ENCODE measurements around the gene RPL31. TPM values are rescaled to one million over a fixed set of nuclear protein-coding genes. Genes with fewer than 3 reads are reported as not detected.

Gene RPL31
- total RNA-seq, 2 donors from 2014 or later: 316 to 425 TPM

GRCh38 chr2:100956081-100956480 is 46.0 kb upstream of the RPL31 start:
- no peaks in the 10 kb centered on the region for H3K36me3 ChIP-seq (replicated peaks in 1 of 2; ENCODE audit: insufficient read depth in 1 of 2, low read depth in 2 of 2)
- no peak overlapping the region for H3K4me3 ChIP-seq
- DNase-seq (no peak), ATAC-seq (no peak)
- TF ChIP-seq, protein P1, sequence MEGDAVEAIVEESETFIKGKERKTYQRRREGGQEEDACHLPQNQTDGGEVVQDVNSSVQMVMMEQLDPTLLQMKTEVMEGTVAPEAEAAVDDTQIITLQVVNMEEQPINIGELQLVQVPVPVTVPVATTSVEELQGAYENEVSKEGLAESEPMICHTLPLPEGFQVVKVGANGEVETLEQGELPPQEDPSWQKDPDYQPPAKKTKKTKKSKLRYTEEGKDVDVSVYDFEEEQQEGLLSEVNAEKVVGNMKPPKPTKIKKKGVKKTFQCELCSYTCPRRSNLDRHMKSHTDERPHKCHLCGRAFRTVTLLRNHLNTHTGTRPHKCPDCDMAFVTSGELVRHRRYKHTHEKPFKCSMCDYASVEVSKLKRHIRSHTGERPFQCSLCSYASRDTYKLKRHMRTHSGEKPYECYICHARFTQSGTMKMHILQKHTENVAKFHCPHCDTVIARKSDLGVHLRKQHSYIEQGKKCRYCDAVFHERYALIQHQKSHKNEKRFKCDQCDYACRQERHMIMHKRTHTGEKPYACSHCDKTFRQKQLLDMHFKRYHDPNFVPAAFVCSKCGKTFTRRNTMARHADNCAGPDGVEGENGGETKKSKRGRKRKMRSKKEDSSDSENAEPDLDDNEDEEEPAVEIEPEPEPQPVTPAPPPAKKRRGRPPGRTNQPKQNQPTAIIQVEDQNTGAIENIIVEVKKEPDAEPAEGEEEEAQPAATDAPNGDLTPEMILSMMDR (IDR thresholded peaks at IDR 0.05): no peak
- TF ChIP-seq POLR2A (IDR thresholded peaks at IDR 0.05): no peak
- WGBS, 2 donors: 95 to 100% methylated on average over 4 to 5 of the region's 5 CpGs
- H3K27me3 ChIP-seq: no peaks in the 10 kb centered on the region
- no peak overlapping the region for H3K27ac ChIP-seq
- intact Hi-C loops (cut with DNase I): no loop called here
- H3K4me1 ChIP-seq: peaks cover 21% of the 10 kb centered on the region
- no peaks in the 10 kb centered on the region for H3K9me3 ChIP-seq

DNA sequence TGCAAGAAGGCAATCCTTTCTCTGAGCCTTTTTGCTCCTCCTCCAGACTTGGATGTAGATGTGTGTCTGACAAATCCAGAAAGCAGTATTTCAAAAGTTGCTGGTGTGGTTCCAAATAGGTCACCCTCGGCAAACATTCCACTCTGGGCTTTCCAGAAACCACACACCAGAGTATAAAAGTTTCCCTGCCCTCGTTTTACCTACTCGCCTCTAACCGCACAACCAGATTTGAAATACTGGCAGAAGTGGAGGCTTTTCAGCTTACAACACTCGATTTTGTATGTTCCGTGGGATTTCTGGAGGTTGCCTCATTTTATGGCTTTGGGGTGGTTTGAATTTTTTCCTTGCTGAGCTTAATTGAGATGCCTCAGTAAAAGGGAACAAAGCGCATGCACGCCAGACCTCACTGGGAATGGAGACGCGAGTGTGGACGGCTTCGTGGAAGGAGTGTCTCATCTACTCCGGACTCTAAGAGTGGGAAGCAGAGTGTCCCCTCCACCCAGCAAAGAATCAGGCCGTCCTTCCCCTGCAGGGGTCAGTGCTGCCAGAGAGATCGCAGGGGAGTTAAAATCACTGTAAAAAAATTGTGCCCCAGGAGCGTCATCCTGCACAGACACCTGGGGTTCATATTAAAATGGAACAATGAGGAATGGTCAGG is 44.0 kb upstream of the RPL31 start:
- TF ChIP-seq, protein P1 (IDR thresholded peaks at IDR 0.05): no peak
- Histone ChIP-seq H3K4me3 (no peak overlapping the region), H3K27ac (peak overlapping the region; percentile 5 to 49 (median 20)), H3K27me3 (no peaks in the 10 kb centered on the region), H3K9me3 (no peaks in the 10 kb centered on the region), H3K4me1 (peaks cover 21% of the 10 kb centered on the region), H3K36me3 (replicated peaks in 1 of 2; ENCODE audit: insufficient read depth in 1 of 2, low read depth in 2 of 2) (no peaks in the 10 kb centered on the region)
- 45 to 55% methylated on average over 16 of the region's 16 CpGs for WGBS, 2 donors
- DNase-seq: peak; percentile 48 to 73 (median 64)
- peak; percentile 76 for ATAC-seq
- intact Hi-C loops (cut with DNase I): no loop called here

DNA sequence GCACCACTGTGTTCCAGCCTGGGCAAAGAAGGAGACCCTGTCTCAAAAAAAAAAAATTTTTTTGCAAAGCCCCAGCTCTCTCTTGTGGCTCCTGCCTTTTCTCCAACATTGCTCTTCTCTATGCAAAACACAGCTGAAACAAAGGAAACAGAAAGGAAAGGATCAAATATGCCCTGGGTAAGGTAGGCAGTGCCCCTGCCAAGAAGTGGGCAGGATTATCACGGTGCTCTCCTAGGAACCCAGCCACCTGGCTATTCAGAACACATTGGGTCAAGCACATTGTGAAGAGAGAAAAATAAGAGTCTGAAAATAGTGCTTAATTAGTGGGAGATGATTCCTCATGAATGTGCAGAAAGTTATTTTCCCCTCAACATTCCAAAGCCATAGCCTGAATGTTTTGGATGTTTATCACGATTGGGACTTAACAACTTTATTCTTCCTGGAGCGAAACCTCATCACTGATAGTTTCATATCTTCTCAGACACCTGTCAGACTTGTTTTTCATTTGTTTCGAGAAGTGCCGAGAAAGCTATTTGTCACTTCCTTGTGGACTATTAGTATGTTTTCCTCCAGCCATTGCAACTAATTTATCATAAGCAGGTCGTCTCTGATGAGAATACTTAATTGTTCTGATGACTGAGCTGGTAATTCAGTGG is 42.7 kb upstream of the RPL31 start:
- Histone ChIP-seq H3K9me3 (no peaks in the 10 kb centered on the region), H3K27ac (peak overlapping the region in 2 of 4 donors; percentile 22 to 32), H3K4me1 (peaks cover 21% of the 10 kb centered on the region), H3K27me3 (no peaks in the 10 kb centered on the region), H3K36me3 (replicated peaks in 1 of 2; ENCODE audit: insufficient read depth in 1 of 2, low read depth in 2 of 2) (no peaks in the 10 kb centered on the region), H3K4me3 (no peak overlapping the region)
- ATAC-seq (no peak), DNase-seq (peak in 1 of 4 donors; percentile 23)
- WGBS, 2 donors: 26 to 41% methylated on average over 6 of the region's 6 CpGs
- intact Hi-C loops (cut with DNase I): no loop called here
- no peak for TF ChIP-seq POLR2A (IDR thresholded peaks at IDR 0.05)
- TF ChIP-seq, protein P1 (IDR thresholded peaks at IDR 0.05): no peak

- 77 to 87% methylated on average over 4 of the region's 4 CpGs for WGBS, 2 donors
- intact Hi-C loops (cut with DNase I): no loop called here
- TF ChIP-seq, protein P1 (IDR thresholded peaks at IDR 0.05): no peak
- TF ChIP-seq POLR2A (IDR thresholded peaks at IDR 0.05): no peak
- peaks cover 21% of the 10 kb centered on the region for H3K4me1 ChIP-seq
- H3K36me3 ChIP-seq (replicated peaks in 1 of 2; ENCODE audit: insufficient read depth in 1 of 2, low read depth in 2 of 2): no peaks in the 10 kb centered on the region
- DNase-seq (no peak), ATAC-seq (no peak)
- H3K27me3 ChIP-seq: no peaks in the 10 kb centered on the region
- H3K9me3 ChIP-seq: no peaks in the 10 kb centered on the region
- no peak overlapping the region for H3K4me3 ChIP-seq
- H3K27ac ChIP-seq: no peak overlapping the region
These were observed 41.4 kb upstream of the RPL31 start for GRCh38 chr2:100960688-100961087.
